ENCODE results near the gene ENPP7.

Gene ENPP7

GRCh38 chr17:79778504-79779083 is 47.9 kb downstream of the ENPP7 start:
- DNase-seq: no peak

DNA sequence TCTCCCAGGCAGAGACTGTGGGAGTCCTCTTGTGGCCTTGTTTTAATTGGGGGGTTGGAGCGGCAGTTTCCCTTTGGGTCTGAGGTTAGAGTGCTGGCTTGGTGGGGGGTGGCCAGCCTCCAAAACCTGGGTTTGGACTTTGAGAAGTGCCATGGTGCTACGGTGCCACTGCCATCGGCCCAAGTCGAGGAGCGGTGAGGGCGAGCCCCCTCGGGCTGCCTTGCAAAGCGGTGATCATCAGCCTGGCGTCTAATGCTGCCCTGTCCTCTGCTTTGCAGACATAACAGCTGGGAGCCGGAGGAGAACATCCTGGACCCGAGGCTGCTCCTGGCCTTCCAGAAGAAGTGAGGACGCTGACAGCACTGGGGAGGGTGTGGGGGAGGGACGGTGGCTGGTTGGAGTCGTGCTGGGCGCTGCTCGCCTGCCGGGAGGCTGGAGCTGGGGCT is 48.4 kb downstream of the ENPP7 start:
- DNase-seq: no peak

GRCh38 chr17:79779661-79780365 is 49.1 kb downstream of the ENPP7 start:
- no peak for DNase-seq

- no peak for DNase-seq
These were observed 50.4 kb downstream of the ENPP7 start for GRCh38 chr17:79781012-79781650.

DNA sequence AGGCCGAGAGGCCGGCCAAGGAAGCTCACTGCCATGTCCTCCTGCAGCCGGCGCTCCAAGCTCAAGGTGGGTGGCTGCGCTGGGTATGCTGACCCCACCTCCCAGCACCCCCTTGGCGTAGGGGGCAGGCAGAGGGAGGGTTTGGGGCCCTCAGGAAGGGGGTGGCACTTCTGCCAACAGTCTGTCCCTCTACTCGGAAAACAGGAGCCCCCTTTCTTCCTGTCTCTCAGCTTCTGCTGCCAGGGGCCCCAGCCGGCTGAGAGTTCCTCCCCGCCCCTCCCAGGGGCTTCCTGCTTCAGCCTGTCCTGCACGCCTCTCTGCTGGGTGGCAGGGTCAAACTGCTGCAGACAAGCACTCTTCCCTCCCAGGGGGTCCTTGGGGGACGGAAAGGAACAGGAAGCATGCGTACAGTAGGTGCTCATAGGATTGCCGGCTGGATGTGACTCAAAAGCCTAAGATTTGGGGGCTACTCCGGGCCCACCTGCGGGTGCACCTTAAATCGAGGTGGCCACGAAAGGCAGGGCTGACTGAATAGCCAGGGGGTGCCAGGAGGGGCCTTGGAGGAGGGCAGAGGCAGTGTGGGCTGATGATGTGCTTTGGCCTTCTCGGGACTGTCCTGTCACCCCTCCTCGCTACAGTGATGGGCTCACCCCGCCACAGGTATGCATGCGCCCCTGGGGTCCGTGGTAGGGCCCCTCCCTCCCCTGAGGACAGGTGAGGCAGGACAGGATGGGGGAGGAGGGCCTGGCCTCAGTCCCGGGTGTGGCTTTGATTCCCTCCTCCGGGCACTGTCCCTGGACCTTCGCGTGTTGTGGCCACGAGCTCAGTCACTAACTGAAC is 51.2 kb downstream of the ENPP7 start:
- DNase-seq: no peak

GRCh38 chr17:79783891-79784290 is 53.1 kb downstream of the ENPP7 start:
- no peak for DNase-seq

- DNase-seq: no peak
These were observed 53.7 kb downstream of the ENPP7 start for GRCh38 chr17:79784353-79785016.

DNA sequence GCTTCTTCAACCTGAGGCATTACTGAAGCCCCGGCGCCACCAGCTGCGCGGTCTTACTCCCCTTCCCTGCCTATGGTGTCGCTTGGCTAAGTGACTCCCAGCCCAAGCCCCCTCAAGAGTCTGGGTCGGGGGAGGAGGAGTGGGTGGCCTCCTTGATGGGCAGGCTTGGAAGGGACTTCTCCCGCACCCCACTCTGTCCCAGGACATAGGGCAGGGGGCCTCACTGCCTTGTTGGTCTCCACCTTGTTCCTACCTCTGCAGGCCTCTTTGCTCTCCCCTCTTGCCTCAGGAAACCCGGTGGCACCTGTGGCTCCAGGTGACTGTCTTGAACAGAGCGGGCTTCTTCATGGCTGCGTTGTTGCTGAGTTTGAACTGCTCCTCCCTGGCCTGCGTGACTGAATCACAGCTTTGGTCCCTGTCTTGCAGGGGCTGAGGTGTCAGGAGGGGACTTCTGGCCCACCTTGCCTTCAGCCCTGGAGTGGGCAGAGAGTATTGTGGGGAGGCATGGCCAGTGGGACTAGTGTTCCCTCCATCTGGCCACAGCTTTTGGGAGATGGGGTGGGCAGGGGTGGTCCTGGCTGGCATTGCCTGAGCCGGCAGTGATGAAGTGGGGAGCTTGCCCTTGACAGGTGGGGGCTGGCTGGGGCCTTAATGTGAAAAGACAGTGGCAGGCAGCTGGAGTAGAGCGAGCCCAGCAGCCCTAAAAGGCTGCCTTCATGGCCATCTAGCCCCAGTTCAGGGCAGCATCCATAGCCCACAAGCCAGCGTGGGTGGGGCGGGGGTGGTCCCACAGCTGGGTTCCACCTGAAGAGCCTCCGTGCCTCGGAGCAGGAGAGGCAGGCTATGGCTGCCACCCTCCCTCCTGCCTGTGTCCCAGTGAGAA is 54.5 kb downstream of the ENPP7 start:
- no peak for DNase-seq

- DNase-seq: no peak
These were observed 55.4 kb downstream of the ENPP7 start for GRCh38 chr17:79785900-79786810.

GRCh38 chr17:79786930-79787643 is 56.3 kb downstream of the ENPP7 start:
- DNase-seq: no peak

- no peak for DNase-seq
These were observed 57.7 kb downstream of the ENPP7 start for GRCh38 chr17:79788455-79788854.

DNA sequence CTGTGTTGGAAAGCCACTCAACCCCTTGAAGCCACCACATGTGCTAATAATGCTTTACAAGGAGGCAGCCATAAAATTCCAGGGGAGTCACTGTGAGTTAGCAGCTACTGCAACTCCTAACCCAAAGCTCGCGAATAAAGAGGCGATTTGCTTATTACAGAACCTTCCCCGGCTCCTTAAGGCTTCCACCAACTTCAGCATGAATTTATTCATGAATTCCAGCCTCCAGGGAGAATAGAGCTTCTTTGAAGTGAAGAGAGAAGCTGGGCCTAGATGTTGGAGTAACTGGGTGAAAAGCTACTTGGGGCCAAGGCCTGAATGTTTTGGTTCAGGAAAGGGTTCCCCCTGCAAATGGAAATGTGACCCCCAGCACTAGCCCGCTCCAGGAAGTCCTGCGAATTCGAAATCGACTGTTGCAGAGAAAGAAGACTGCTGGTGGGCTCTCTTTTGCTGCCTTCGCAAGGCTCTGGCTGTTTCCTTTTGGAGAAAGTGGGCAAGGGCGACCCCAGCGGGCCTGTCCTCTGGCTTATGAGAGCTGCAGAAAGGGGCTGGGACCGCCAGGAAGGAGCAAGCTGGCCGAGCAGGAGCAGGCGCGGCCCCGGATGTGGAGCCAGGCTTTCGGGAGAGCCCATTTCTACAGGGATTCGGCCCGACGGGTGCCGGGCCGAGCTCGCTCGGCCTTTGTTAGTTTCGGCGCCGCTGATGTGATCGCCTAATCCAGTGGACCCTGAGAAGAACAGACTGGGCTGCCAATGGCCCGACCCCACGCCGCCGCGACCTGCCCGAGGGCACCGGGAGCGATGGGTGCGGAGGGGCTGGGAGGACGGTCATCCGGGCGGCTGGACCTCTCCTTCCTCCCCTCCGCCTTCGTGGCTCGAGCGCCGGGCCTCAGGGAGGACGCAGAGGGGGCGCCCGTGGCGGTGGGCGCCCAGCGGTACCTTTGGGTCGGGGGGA is 58.5 kb downstream of the ENPP7 start:
- no peak for DNase-seq

- no peak for DNase-seq
These were observed 59.4 kb downstream of the ENPP7 start for GRCh38 chr17:79789943-79790804.

- DNase-seq: no peak
These were observed 60.3 kb downstream of the ENPP7 start for GRCh38 chr17:79790805-79791734.

GRCh38 chr17:79791735-79792161 is 61.0 kb downstream of the ENPP7 start:
- no peak for DNase-seq
